ENCODE data around the gene SFRP2.

- TF ChIP-seq, protein P1, sequence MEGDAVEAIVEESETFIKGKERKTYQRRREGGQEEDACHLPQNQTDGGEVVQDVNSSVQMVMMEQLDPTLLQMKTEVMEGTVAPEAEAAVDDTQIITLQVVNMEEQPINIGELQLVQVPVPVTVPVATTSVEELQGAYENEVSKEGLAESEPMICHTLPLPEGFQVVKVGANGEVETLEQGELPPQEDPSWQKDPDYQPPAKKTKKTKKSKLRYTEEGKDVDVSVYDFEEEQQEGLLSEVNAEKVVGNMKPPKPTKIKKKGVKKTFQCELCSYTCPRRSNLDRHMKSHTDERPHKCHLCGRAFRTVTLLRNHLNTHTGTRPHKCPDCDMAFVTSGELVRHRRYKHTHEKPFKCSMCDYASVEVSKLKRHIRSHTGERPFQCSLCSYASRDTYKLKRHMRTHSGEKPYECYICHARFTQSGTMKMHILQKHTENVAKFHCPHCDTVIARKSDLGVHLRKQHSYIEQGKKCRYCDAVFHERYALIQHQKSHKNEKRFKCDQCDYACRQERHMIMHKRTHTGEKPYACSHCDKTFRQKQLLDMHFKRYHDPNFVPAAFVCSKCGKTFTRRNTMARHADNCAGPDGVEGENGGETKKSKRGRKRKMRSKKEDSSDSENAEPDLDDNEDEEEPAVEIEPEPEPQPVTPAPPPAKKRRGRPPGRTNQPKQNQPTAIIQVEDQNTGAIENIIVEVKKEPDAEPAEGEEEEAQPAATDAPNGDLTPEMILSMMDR (IDR thresholded peaks at IDR 0.05) = no peak
- TF ChIP-seq POLR2AphosphoS5 (IDR thresholded peaks at IDR 0.05; ENCODE audit: low read depth, low read length) (no peak), REST (IDR thresholded peaks at IDR 0.05; ENCODE audit: insufficient read depth in 1 of 2, low read depth in 2 of 2, low read length in 1 of 2) (no peak)
Observed at GRCh38 chr4:153808175-153808574, 19.3 kb upstream of the SFRP2 start.
